GM23248 (cell line): ENCODE results near the gene P3R3URF. TPM values are rescaled to one million over a fixed set of nuclear protein-coding genes. Genes with fewer than 3 reads are reported as not detected.

Source experiments
- DNase-seq: peaks from one replicate; pipeline ENCODE4 v3.0.0-alpha.2; 2015
- H2AFZ ChIP-seq: fragments of 200-600 bp; sonication (generic); 2 replicates; pipeline ENCODE4 v1.6.1; 2016; ENCODE audit warnings: antibody characterized with exemption
- H3F3A ChIP-seq: fragments of 200-600 bp; sonication (generic); 2 replicates; pipeline ENCODE4 v1.6.1; 2016; ENCODE audit warnings: mild to moderate bottlenecking, antibody characterized with exemption, mixed run types; ENCODE audit not compliant: insufficient read depth
- H3K27ac ChIP-seq: fragments of 200-600 bp; sonication (generic); 2 replicates; pipeline ENCODE4 v1.5.1; 2016; ENCODE audit warnings: mild to moderate bottlenecking
- H3K27me3 ChIP-seq: fragments of 200-600 bp; sonication (generic); replicated peaks from 2 replicates; pipeline ENCODE4 v1.6.1; 2016; ENCODE audit warnings: mild to moderate bottlenecking; ENCODE audit not compliant: insufficient read depth
- H3K36me3 ChIP-seq: fragments of 200-600 bp; sonication (generic); 2 replicates; pipeline ENCODE4 v1.6.1; 2016; ENCODE audit warnings: low read depth, mild to moderate bottlenecking
- H3K4me1 ChIP-seq: fragments of 200-600 bp; sonication (generic); 2 replicates; pipeline ENCODE4 v1.6.1; 2016; ENCODE audit warnings: mild to moderate bottlenecking; ENCODE audit not compliant: insufficient read depth
- H3K4me2 ChIP-seq: fragments of 200-600 bp; sonication (generic); one replicate; pipeline ENCODE4 v1.6.1; 2016; ENCODE audit warnings: mild to moderate bottlenecking; ENCODE audit not compliant: unreplicated experiment
- H3K4me3 ChIP-seq: fragments of 200-600 bp; sonication (generic); 2 replicates; pipeline ENCODE4 v1.5.1; 2016; ENCODE audit warnings: mild to moderate bottlenecking
- H3K79me2 ChIP-seq: fragments of 200-600 bp; sonication (generic); 2 replicates; pipeline ENCODE4 v1.6.1; 2016; ENCODE audit warnings: mild to moderate bottlenecking; ENCODE audit not compliant: insufficient read depth
- H3K9ac ChIP-seq: fragments of 200-600 bp; sonication (generic); 2 replicates; pipeline ENCODE4 v1.6.1; 2016; ENCODE audit warnings: mild to moderate bottlenecking
- H3K9me2 ChIP-seq: fragments of 200-600 bp; sonication (generic); 2 replicates; pipeline ENCODE4 v1.6.1; 2016; ENCODE audit warnings: mixed run types, mild to moderate bottlenecking, moderate library complexity; ENCODE audit not compliant: insufficient read depth
- H3K9me3 ChIP-seq: fragments of 200-600 bp; sonication (generic); one replicate; pipeline ENCODE4 v1.6.1; 2017; ENCODE audit warnings: low read depth
- H4K20me1 ChIP-seq: fragments of 200-600 bp; sonication (generic); 2 replicates; pipeline ENCODE4 v1.6.0; 2016; ENCODE audit not compliant: insufficient read depth
- EZH2 ChIP-seq: fragments of 200-600 bp; sonication (generic); IDR thresholded peaks from 2 replicates; pipeline ENCODE4 v1.6.1; 2018; ENCODE audit warnings: antibody characterized with exemption, mild to moderate bottlenecking; ENCODE audit not compliant: insufficient read depth, poor library complexity, severe bottlenecking
- EZH2phosphoT487 ChIP-seq: fragments of 200-600 bp; sonication (generic); IDR thresholded peaks from 2 replicates; pipeline ENCODE4 v1.6.1; 2018; ENCODE audit warnings: antibody characterized with exemption, moderate library complexity, mild to moderate bottlenecking, low read depth; ENCODE audit not compliant: insufficient read depth
- WGBS, 2 experiments: methylation state at CpG; one replicate each; pipeline ENCODE4 v1.1.6; 2015 to 2017; ENCODE audit warnings: low lambda C conversion rate in 2 of 2, low coverage in 1 of 2; ENCODE audit errors: missing lambda C conversion rate in 2 of 2; 5-methylcytosine and 5-hydroxymethylcytosine counted together
- in situ Hi-C: fragments of 300-500 bp; cut with MboI; formaldehyde crosslinking; loops from 2 replicates; pipeline ENCODE4 v1.15.0; 2020
- polyA plus RNA-seq: library from polyadenylated mRNA; unstranded; fragments of >200 nt; fragmentation: Nextera tagmentation; extraction: Ambion mirVana; gene quantifications from 2 replicates; pipeline ENCODE4 v1.2.1, GENCODE V29; 2016
- total RNA-seq: library from RNA; depleted of rRNA; stranded (reverse); fragments of >200 nt; shearing (Covaris generic); gene quantifications from 2 replicates; pipeline ENCODE4 v1.2.3, GENCODE V29; 2014

P3R3URF gene
- total and polyA plus RNA-seq, 2 experiments from 2014 or later = not detected

- no peaks in the 10 kb centered on the region for H3K36me3 ChIP-seq
- peak overlapping the region; percentile 76 for H3K9ac ChIP-seq
- no peak for TF ChIP-seq EZH2phosphoT487
- no peak for TF ChIP-seq EZH2
- H4K20me1 ChIP-seq = no peaks in the 10 kb centered on the region
- H3K79me2 ChIP-seq = no peaks in the 10 kb centered on the region
- H2AFZ ChIP-seq = peak overlapping the region; percentile 10
- H3K27ac ChIP-seq = peak overlapping the region; percentile 92
- 47 to 49% methylated on average over 8 of the region's 8 CpGs for WGBS, 2 experiments
- DNase-seq = peak; percentile 99
- peaks cover 14% of the 10 kb centered on the region for H3F3A ChIP-seq
- H3K4me2 ChIP-seq = peak overlapping the region; percentile 31
- H3K4me3 ChIP-seq = no peak overlapping the region
- peaks cover 28% of the 10 kb centered on the region for H3K4me1 ChIP-seq
- no peaks in the 10 kb centered on the region for H3K9me2 ChIP-seq
- no peaks in the 10 kb centered on the region for H3K9me3 ChIP-seq
- in situ Hi-C loops = no loop called here
- no peaks in the 10 kb centered on the region for H3K27me3 ChIP-seq
Observed at GRCh38 chr1:46183079-46183847, 7.0 kb upstream of the P3R3URF start.

- Histone ChIP-seq H3K4me2 (peak overlapping the region; percentile 6), H3K36me3 (no peaks in the 10 kb centered on the region), H2AFZ (no peak overlapping the region), H3F3A (peaks cover 14% of the 10 kb centered on the region), H3K4me3 (no peak overlapping the region), H3K9ac (no peak overlapping the region), H3K4me1 (peaks cover 28% of the 10 kb centered on the region), H3K27ac (no peak overlapping the region), H3K79me2 (no peaks in the 10 kb centered on the region), H4K20me1 (no peaks in the 10 kb centered on the region), H3K9me2 (no peaks in the 10 kb centered on the region), H3K9me3 (no peaks in the 10 kb centered on the region), H3K27me3 (no peaks in the 10 kb centered on the region)
- WGBS, 2 experiments = 75 to 81% methylated on average over 10 of the region's 10 CpGs
- in situ Hi-C loops = no loop called here
- DNase-seq = peak; percentile 35
- TF ChIP-seq EZH2phosphoT487 (no peak), EZH2 (no peak)
Observed at GRCh38 chr1:46181343-46182260, 5.3 kb upstream of the P3R3URF start.

- in situ Hi-C loops = no loop called here
- Histone ChIP-seq H3K27ac (no peak overlapping the region), H3K9me2 (no peaks in the 10 kb centered on the region), H3K9me3 (no peaks in the 10 kb centered on the region), H3K36me3 (no peaks in the 10 kb centered on the region), H3F3A (peaks cover 14% of the 10 kb centered on the region), H3K27me3 (no peaks in the 10 kb centered on the region), H3K4me2 (no peak overlapping the region), H3K4me1 (peaks cover 32% of the 10 kb centered on the region), H3K4me3 (no peak overlapping the region), H4K20me1 (no peaks in the 10 kb centered on the region), H3K9ac (no peak overlapping the region), H2AFZ (no peak overlapping the region), H3K79me2 (no peaks in the 10 kb centered on the region)
- no peak for DNase-seq
- 55 to 60% methylated on average over 12 of the region's 12 CpGs for WGBS, 2 experiments
- TF ChIP-seq EZH2 (no peak), EZH2phosphoT487 (no peak)
Observed at GRCh38 chr1:46180082-46180616, 3.9 kb upstream of the P3R3URF start.
